IMR-90 (cell line): Measurements from ENCODE around the gene PLXND1. TPM values are rescaled to one million over a fixed set of nuclear protein-coding genes. Genes with fewer than 3 reads are reported as not detected.

Source experiments
- ATAC-seq: fragments of 200-7000 bp; cut with Tn5 transposase; 2 replicates; pipeline ENCODE4 v1.9.1; 2020; ENCODE audit warnings: low read depth, mild to moderate bottlenecking, moderate library complexity
- BruUV-seq: library from RNA; stranded (reverse); fragments of 400-500 nt; replicated peaks from 2 replicates; lab custom pipeline; 2021; lab: Mats Ljungman, UMichigan
- CTCF ChIA-PET: fragments of 300-600 bp; formaldehyde crosslinking; extraction: SDS; loops from one replicate; lab custom pipeline; 2021; ENCODE audit warnings: antibody characterized with exemption; lab: Yijun Ruan, JAX
- POLR2A ChIA-PET: fragments of 300-600 bp; sonication (Branson Sonifier 250); formaldehyde crosslinking; loops from one replicate; lab custom pipeline; 2022; ENCODE audit warnings: antibody characterized with exemption; ENCODE audit not compliant: unreplicated experiment; lab: Charles Lee
- DNase-seq: peaks from one replicate; pipeline ENCODE4 v3.0.0; 2013
- H2AFZ ChIP-seq: replicated peaks from 2 replicates; pipeline ENCODE3; 2013; ENCODE audit warnings: low read length, mild to moderate bottlenecking; ENCODE audit not compliant: poor library complexity
- H2AK5ac ChIP-seq: 2 replicates; pipeline ENCODE4 v1.6.1; 2013; ENCODE audit warnings: low read depth, low read length, inconsistent platforms
- H2AK9ac ChIP-seq: replicated peaks from 2 replicates; pipeline ENCODE3; 2013; ENCODE audit warnings: mild to moderate bottlenecking, low read depth, low read length, moderate library complexity; ENCODE audit not compliant: poor library complexity
- H2BK120ac ChIP-seq: 2 replicates; pipeline ENCODE4 v1.6.1; 2013; ENCODE audit warnings: low read depth, low read length, inconsistent platforms
- H2BK15ac ChIP-seq: 3 replicates; pipeline ENCODE4 v1.6.1; 2013; ENCODE audit warnings: low read depth, low read length, inconsistent platforms
- H2BK20ac ChIP-seq: 2 replicates; pipeline ENCODE4 v1.6.1; 2013; ENCODE audit warnings: low read depth, mild to moderate bottlenecking, inconsistent platforms, low read length, moderate library complexity
- H2BK5ac ChIP-seq: 2 replicates; pipeline ENCODE4 v1.6.1; 2013; ENCODE audit warnings: mild to moderate bottlenecking, low read depth, low read length, inconsistent platforms; ENCODE audit not compliant: poor library complexity, severe bottlenecking
- H3K14ac ChIP-seq: replicated peaks from 2 replicates; pipeline ENCODE4 v1.6.1; 2013; ENCODE audit warnings: low read depth, low read length, inconsistent platforms
- H3K18ac ChIP-seq: 2 replicates; pipeline ENCODE4 v1.6.1; 2013; ENCODE audit warnings: low read depth, low read length, control low read depth
- H3K23ac ChIP-seq: 2 replicates; pipeline ENCODE4 v1.6.1; 2013; ENCODE audit warnings: low read depth, low read length, inconsistent platforms
- H3K27ac ChIP-seq: 2 replicates; pipeline ENCODE4 v1.5.1; 2013; ENCODE audit warnings: mild to moderate bottlenecking, control low read depth, low read length; ENCODE audit not compliant: insufficient read depth
- H3K27me3 ChIP-seq: 2 replicates; pipeline ENCODE4 v1.6.1; 2013; ENCODE audit warnings: low read length; ENCODE audit not compliant: control insufficient read depth, insufficient read depth
- H3K36me3 ChIP-seq: 2 replicates; pipeline ENCODE4 v1.6.1; 2013; ENCODE audit warnings: low read length, mixed read lengths; ENCODE audit not compliant: control insufficient read depth, insufficient read depth
- H3K4ac ChIP-seq: 2 replicates; pipeline ENCODE4 v1.6.1; 2013; ENCODE audit warnings: low read depth, low read length, inconsistent platforms
- H3K4me1 ChIP-seq: 2 replicates; pipeline ENCODE4 v1.6.1; 2013; ENCODE audit warnings: low read length, mixed read lengths; ENCODE audit not compliant: control insufficient read depth, insufficient read depth
- H3K4me2 ChIP-seq: 2 replicates; pipeline ENCODE4 v1.6.1; 2013; ENCODE audit warnings: low read depth, mild to moderate bottlenecking, control low read depth, low read length, moderate library complexity
- H3K4me3 ChIP-seq: 2 replicates; pipeline ENCODE4 v1.5.1; 2013; ENCODE audit warnings: low read depth, mild to moderate bottlenecking, control low read depth, low read length, moderate library complexity; ENCODE audit not compliant: insufficient read depth
- H3K56ac ChIP-seq: 2 replicates; pipeline ENCODE4 v1.6.1; 2013; ENCODE audit warnings: low read length, inconsistent platforms; ENCODE audit not compliant: insufficient read depth; ENCODE audit errors: extremely low read depth
- H3K79me1 ChIP-seq, 2 experiments: 2 replicates each; pipeline ENCODE4 v1.6.1; 2013; ENCODE audit warnings: low read length in 2 of 2, inconsistent platforms in 1 of 2, low read depth in 1 of 2
- H3K9ac ChIP-seq: 2 replicates; pipeline ENCODE4 v1.6.1; 2013; ENCODE audit warnings: low read depth, low read length, control low read depth
- H3K9me1 ChIP-seq: 2 replicates; pipeline ENCODE4 v1.6.1; 2013; ENCODE audit warnings: low read length, inconsistent platforms; ENCODE audit not compliant: insufficient read depth
- H3K9me3 ChIP-seq: 2 replicates; pipeline ENCODE4 v1.6.1; 2013; ENCODE audit warnings: low read length; ENCODE audit not compliant: control insufficient read depth, insufficient read depth
- H4K20me1 ChIP-seq: 2 replicates; pipeline ENCODE4 v1.6.1; 2013; ENCODE audit warnings: low read length, inconsistent platforms; ENCODE audit not compliant: insufficient read depth
- H4K5ac ChIP-seq: 2 replicates; pipeline ENCODE4 v1.6.1; 2013; ENCODE audit warnings: mild to moderate bottlenecking, low read depth, low read length, control low read depth
- H4K8ac ChIP-seq, 2 experiments: 2 replicates each; pipeline ENCODE4 v1.6.1; 2013; ENCODE audit warnings: low read depth in 2 of 2, low read length in 2 of 2, control low read depth in 1 of 2, inconsistent platforms in 1 of 2
- H4K91ac ChIP-seq: 2 replicates; pipeline ENCODE4 v1.6.1; 2013; ENCODE audit warnings: low read depth, low read length, inconsistent platforms; ENCODE audit not compliant: insufficient read depth
- BHLHE40 ChIP-seq: fragments of 150-350 bp; IDR thresholded peaks from 2 replicates; pipeline ENCODE4 v1.6.1; 2016; ENCODE audit warnings: mild to moderate bottlenecking, low read depth, low read length
- CEBPB ChIP-seq: IDR thresholded peaks from 2 replicates; pipeline ENCODE4 v1.6.1; 2012; ENCODE audit warnings: low read depth, low read length, improper control_type of control experiment
- CHD1 ChIP-seq: IDR thresholded peaks from 2 replicates; pipeline ENCODE4 v1.6.1; 2012; ENCODE audit warnings: low read depth, low read length, improper control_type of control experiment
- ELK1 ChIP-seq: fragments of 150-350 bp; IDR thresholded peaks from 2 replicates; pipeline ENCODE4 v1.6.1; 2016; ENCODE audit warnings: low read depth, mild to moderate bottlenecking, low read length, moderate library complexity, borderline replicate concordance
- FOS ChIP-seq: fragments of 150-350 bp; IDR thresholded peaks from 2 replicates; pipeline ENCODE4 v1.6.1; 2016; ENCODE audit warnings: low read depth, low read length
- MAFK ChIP-seq: IDR thresholded peaks from 2 replicates; pipeline ENCODE4 v1.6.1; 2012; ENCODE audit warnings: low read depth, low read length, improper control_type of control experiment
- MAZ ChIP-seq: IDR thresholded peaks from 2 replicates; pipeline ENCODE4 v1.6.1; 2012; ENCODE audit warnings: low read depth, mild to moderate bottlenecking, low read length, improper control_type of control experiment, moderate library complexity, borderline replicate concordance
- MXI1 ChIP-seq: IDR thresholded peaks from 2 replicates; pipeline ENCODE4 v1.6.1; 2012; ENCODE audit warnings: low read depth, mild to moderate bottlenecking, low read length, moderate library complexity, borderline replicate concordance
- NFE2L2 ChIP-seq: fragments of 150-350 bp; IDR thresholded peaks from 2 replicates; pipeline ENCODE4 v1.6.1; 2016; ENCODE audit warnings: low read depth, mild to moderate bottlenecking, low read length
- POLR2A ChIP-seq: IDR thresholded peaks from 2 replicates; pipeline ENCODE4 v1.6.1; 2012; ENCODE audit warnings: mild to moderate bottlenecking, low read depth, low read length
- RAD21 ChIP-seq: IDR thresholded peaks from 2 replicates; pipeline ENCODE4 v1.6.1; 2012; ENCODE audit warnings: low read length, improper control_type of control experiment
- RCOR1 ChIP-seq: IDR thresholded peaks from 2 replicates; pipeline ENCODE4 v1.6.1; 2012; ENCODE audit warnings: mild to moderate bottlenecking, low read length, improper control_type of control experiment; ENCODE audit not compliant: insufficient replicate concordance
- RFX5 ChIP-seq: IDR thresholded peaks from 2 replicates; pipeline ENCODE4 v1.8.0; 2012; ENCODE audit warnings: low read depth, mild to moderate bottlenecking, low read length, moderate library complexity
- SMC3 ChIP-seq: fragments of 150-350 bp; IDR thresholded peaks from 2 replicates; pipeline ENCODE4 v1.6.1; 2016; ENCODE audit warnings: low read depth, mild to moderate bottlenecking, antibody characterized with exemption, low read length, moderate library complexity
- WGBS, 2 experiments: methylation state at CpG; one replicate each; pipeline versions ENCODE4 v1.1.5 to v1.1.7; 2013; ENCODE audit warnings: missing lambda C conversion rate in 2 of 2; ENCODE audit not compliant: insufficient read length in 1 of 2; ENCODE audit errors: extremely low coverage in 2 of 2; 5-methylcytosine and 5-hydroxymethylcytosine counted together
- dilution Hi-C: fragments of 300-500 bp; cut with HindIII; formaldehyde crosslinking; loops from one replicate; pipeline ENCODE4 v1.14.3; 2018; ENCODE audit warnings: low sequenced_read_pairs; ENCODE audit not compliant: unreplicated experiment
- in situ Hi-C: fragments of 300-500 bp; cut with MboI; formaldehyde crosslinking; loops from 3 replicates; pipeline ENCODE4 v1.14.3; 2019; ENCODE audit warnings: low sequenced_read_pairs, inconsistent platforms, mixed read lengths
- intact Hi-C: fragments of 100-400 bp; cut with micrococcal nuclease; formaldehyde crosslinking; loops from 2 replicates; pipeline ENCODE4 v1.10.0; 2022
- polyA plus RNA-seq, 3 experiments: library from polyadenylated mRNA; depleted of rRNA; stranded (reverse); fragments of >200 nt; gene quantifications; 2 replicates each; pipeline ENCODE4 v1.2.3, GENCODE V29; 2012; ENCODE audit warnings: low replicate concordance in 1 of 3
- total RNA-seq: library from RNA; depleted of rRNA; stranded (reverse); fragments of >200 nt; gene quantifications from 2 replicates; pipeline ENCODE4 v1.2.3, GENCODE V29; 2012
- TF ChIP-seq, protein P1 (sequence below): conservative IDR thresholded peaks from 2 replicates; pipeline ENCODE4 v1.5.1; 2012; ENCODE audit warnings: mild to moderate bottlenecking, low read depth, low read length, improper control_type of control experiment
- TF ChIP-seq, protein P2 (sequence below): fragments of 150-350 bp; IDR thresholded peaks from 2 replicates; pipeline ENCODE4 v1.6.1; 2017; ENCODE audit warnings: mild to moderate bottlenecking, antibody characterized with exemption, low read length, low read depth

Gene PLXND1
- total and polyA plus RNA-seq, 2 of the 4 experiments (the other 2 are of a cell fraction), result 19.2 to 67.1 TPM

DNA sequence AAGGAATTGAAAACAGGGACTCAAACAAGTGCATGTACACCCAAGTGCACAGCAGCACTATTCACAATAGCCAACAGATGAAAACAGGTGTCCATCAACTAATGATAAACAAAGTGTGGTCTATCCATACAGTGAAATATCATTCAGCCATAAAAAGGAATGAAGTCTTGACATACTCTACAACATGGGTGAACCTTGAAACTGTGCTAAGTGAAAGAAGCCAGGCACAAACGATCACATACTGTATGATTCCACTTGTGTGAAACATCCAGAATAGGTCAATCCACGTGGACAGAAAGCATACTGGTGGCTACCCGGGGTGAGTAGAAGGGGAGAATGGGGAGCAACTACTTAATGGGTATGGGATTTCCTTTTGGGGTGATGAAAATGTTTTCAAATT lies 29.6 kb upstream of the PLXND1 start:
- intact Hi-C loops, result no loop called here
- CTCF ChIA-PET, result no interaction called here
- no peak overlapping the region for H3K18ac ChIP-seq
- H3K9ac ChIP-seq, result no peak overlapping the region
- H3K4me3 ChIP-seq, result no peak overlapping the region
- no peak for ATAC-seq
- H3K4me2 ChIP-seq, result no peak overlapping the region
- no peak overlapping the region for H2BK5ac ChIP-seq
- DNase-seq, result no peak
- no peak overlapping the region for H3K23ac ChIP-seq
- H4K8ac ChIP-seq, result no peak overlapping the region
- H3K4me1 ChIP-seq, result no peaks in the 10 kb centered on the region
- H2BK120ac ChIP-seq, result no peak overlapping the region
- in situ Hi-C loops, result loop anchor here (25.0 kb wide), 1 partner anchor 451 kb away; the partner anchor contains the start of gene ALG1L2
- H2BK15ac ChIP-seq, result no peak overlapping the region
- H3K9me3 ChIP-seq, result peaks cover 15% of the 10 kb centered on the region
- H2AFZ ChIP-seq, result no peak overlapping the region
- H3K14ac ChIP-seq, result no peak overlapping the region
- no peak overlapping the region for H3K27ac ChIP-seq
- 67% methylated on average over 2 of the region's 3 CpGs; no CpG with 5 or more reads in 1 of the 2 experiments for WGBS, 2 experiments
- H3K79me1 ChIP-seq, result no peaks in the 10 kb centered on the region
- dilution Hi-C loops, result no loop called here
- no peak for TF ChIP-seq FOS
- TF ChIP-seq BHLHE40, result no peak
- TF ChIP-seq RFX5, result no peak
- TF ChIP-seq RCOR1, result no peak
- TF ChIP-seq MAFK, result no peak
- TF ChIP-seq POLR2A, result no peak
- no peak for TF ChIP-seq NFE2L2
- no peak for TF ChIP-seq ELK1
- TF ChIP-seq, protein P1, sequence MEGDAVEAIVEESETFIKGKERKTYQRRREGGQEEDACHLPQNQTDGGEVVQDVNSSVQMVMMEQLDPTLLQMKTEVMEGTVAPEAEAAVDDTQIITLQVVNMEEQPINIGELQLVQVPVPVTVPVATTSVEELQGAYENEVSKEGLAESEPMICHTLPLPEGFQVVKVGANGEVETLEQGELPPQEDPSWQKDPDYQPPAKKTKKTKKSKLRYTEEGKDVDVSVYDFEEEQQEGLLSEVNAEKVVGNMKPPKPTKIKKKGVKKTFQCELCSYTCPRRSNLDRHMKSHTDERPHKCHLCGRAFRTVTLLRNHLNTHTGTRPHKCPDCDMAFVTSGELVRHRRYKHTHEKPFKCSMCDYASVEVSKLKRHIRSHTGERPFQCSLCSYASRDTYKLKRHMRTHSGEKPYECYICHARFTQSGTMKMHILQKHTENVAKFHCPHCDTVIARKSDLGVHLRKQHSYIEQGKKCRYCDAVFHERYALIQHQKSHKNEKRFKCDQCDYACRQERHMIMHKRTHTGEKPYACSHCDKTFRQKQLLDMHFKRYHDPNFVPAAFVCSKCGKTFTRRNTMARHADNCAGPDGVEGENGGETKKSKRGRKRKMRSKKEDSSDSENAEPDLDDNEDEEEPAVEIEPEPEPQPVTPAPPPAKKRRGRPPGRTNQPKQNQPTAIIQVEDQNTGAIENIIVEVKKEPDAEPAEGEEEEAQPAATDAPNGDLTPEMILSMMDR, result no peak
- no peak for TF ChIP-seq CHD1
- no peak for TF ChIP-seq CEBPB
- no peak for TF ChIP-seq MAZ
- TF ChIP-seq RAD21, result no peak
- TF ChIP-seq, protein P2, sequence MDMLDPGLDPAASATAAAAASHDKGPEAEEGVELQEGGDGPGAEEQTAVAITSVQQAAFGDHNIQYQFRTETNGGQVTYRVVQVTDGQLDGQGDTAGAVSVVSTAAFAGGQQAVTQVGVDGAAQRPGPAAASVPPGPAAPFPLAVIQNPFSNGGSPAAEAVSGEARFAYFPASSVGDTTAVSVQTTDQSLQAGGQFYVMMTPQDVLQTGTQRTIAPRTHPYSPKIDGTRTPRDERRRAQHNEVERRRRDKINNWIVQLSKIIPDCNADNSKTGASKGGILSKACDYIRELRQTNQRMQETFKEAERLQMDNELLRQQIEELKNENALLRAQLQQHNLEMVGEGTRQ, result no peak
- TF ChIP-seq SMC3, result no peak
- TF ChIP-seq MXI1, result no peak
- no peaks in the 10 kb centered on the region for H3K27me3 ChIP-seq
- H4K91ac ChIP-seq, result no peak overlapping the region
- H3K4ac ChIP-seq, result no peak overlapping the region
- BruUV-seq, result no TSS peak
- POLR2A ChIA-PET, result no interaction called here
- no peak overlapping the region for H4K5ac ChIP-seq
- H3K9me1 ChIP-seq, result no peaks in the 10 kb centered on the region
- no peak overlapping the region for H2AK5ac ChIP-seq
- H3K36me3 ChIP-seq, result no peaks in the 10 kb centered on the region
- no peak overlapping the region for H2BK20ac ChIP-seq
- H2AK9ac ChIP-seq, result no peak overlapping the region
- H4K20me1 ChIP-seq, result no peaks in the 10 kb centered on the region
- no peak overlapping the region for H3K56ac ChIP-seq
